ENCODE measurements around the gene BSN.

Gene BSN

DNA sequence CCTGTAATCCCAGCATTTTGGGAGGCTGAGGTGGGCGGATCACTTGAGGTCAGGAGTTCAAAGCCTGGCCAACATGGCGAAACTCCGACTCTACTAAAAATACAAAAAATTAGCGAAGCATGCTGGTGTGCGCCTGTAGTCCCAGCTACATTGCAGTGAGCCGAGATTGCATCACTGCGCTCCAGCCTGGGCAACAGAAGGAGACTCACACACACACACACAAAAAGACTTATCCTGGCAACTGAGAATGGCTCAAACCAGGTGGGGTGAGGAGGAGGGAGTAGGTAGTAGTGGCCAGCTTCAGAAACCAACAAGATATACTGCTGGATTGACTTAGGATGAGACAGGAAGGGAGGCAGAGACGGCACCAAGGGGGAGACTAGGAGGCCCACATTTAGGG is 66.5 kb downstream of the BSN start:
- TF ChIP-seq YY1 (IDR thresholded peaks at IDR 0.05; ENCODE audit: low read depth) (no peak), TAF1 (IDR thresholded peaks at IDR 0.05; ENCODE audit: low read depth) (no peak), RAD21 (IDR thresholded peaks at IDR 0.05; ENCODE audit: low read depth) (no peak)

DNA sequence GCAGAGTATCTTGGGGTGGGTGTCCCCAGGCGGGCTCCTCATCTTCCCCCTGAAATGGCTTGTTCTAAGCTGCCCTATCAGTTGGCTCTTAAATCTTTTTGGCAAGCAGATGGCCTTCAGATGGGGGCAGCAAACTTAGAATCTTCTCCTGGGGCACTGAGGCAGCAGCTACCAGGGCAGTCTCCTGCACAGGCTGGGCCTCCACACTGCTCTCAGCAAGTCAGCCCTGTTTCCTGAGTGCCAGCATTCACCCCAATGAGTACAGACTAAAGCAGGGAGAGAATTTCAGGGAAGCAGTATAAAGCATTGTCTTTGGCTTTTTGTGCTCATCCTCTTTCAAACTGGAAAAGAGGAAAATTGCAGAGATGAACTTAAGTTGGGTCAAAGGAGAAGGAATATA is 68.8 kb downstream of the BSN start:
- TF ChIP-seq EP300 (IDR thresholded peaks at IDR 0.05; ENCODE audit: borderline replicate concordance) (no peak), CEBPB (IDR thresholded peaks at IDR 0.05) (no peak)

DNA sequence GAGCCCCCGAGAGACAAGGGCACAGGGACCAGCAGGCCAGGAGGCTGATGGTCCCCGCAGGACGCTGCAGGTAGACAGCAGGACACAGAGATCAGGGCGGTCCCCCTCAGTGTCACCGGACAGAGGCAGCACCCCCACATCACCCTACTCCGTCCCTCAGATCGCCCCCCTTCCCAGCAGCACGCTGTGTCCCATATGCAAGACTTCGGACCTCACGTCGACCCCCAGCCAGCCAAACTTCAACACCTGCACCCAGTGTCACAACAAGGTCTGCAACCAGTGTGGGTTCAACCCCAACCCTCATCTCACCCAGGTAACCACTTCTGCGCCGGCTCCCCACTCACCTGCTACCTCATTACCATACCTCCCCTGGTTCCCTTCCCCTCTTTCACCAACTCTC is 70.8 kb downstream of the BSN start:
- TF ChIP-seq TCF12 (IDR thresholded peaks at IDR 0.05; ENCODE audit: low read depth) (no peak), EP300 (IDR thresholded peaks at IDR 0.05; ENCODE audit: borderline replicate concordance) (no peak), NFIC (IDR thresholded peaks at IDR 0.05) (no peak), CREB1 (IDR thresholded peaks at IDR 0.05; ENCODE audit: low read depth) (no peak)

DNA sequence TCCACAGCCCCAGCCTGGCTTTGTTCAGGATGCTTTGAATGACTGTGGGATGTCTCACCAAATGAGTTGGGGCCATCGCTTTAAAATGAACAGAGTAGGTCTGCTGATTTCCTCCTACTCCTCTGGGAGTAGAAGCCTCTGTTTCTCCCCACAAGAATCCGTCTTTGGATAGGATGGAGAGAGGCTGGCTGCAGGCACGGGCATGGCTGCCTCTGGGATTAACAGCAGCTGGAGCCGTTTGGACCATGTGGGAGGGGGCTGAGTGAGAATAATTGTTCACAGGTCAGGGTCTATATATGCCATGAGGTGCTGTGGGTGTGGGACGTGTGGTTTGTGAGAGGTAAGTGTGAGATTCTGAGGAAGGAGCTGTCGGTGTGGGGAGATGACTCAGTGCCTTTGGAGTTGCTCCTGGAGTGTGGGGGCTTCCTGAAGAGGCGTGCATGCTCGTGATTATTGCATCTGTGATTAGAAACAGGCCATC is 71.9 kb downstream of the BSN start:
- TF ChIP-seq, protein P1, sequence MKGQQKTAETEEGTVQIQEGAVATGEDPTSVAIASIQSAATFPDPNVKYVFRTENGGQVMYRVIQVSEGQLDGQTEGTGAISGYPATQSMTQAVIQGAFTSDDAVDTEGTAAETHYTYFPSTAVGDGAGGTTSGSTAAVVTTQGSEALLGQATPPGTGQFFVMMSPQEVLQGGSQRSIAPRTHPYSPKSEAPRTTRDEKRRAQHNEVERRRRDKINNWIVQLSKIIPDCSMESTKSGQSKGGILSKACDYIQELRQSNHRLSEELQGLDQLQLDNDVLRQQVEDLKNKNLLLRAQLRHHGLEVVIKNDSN (IDR thresholded peaks at IDR 0.05): no peak
- TF ChIP-seq, protein P2, sequence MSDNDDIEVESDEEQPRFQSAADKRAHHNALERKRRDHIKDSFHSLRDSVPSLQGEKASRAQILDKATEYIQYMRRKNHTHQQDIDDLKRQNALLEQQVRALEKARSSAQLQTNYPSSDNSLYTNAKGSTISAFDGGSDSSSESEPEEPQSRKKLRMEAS (IDR thresholded peaks at IDR 0.05): no peak
- TF ChIP-seq TAF1 (IDR thresholded peaks at IDR 0.05; ENCODE audit: low read depth) (no peak), CREB1 (IDR thresholded peaks at IDR 0.05; ENCODE audit: low read depth) (no peak), RAD21 (IDR thresholded peaks at IDR 0.05; ENCODE audit: low read depth) (no peak), EGR1 (IDR thresholded peaks at IDR 0.05) (no peak), YY1 (IDR thresholded peaks at IDR 0.05; ENCODE audit: low read depth) (no peak), FOXM1 (IDR thresholded peaks at IDR 0.05; ENCODE audit: borderline replicate concordance, low read depth) (no peak), ZBTB7A (IDR thresholded peaks at IDR 0.05; ENCODE audit: low read depth) (no peak), NFIC (IDR thresholded peaks at IDR 0.05) (no peak), TEAD4 (IDR thresholded peaks at IDR 0.05) (no peak), CEBPB (IDR thresholded peaks at IDR 0.05) (no peak), TCF12 (IDR thresholded peaks at IDR 0.05; ENCODE audit: low read depth) (no peak), EP300 (IDR thresholded peaks at IDR 0.05; ENCODE audit: borderline replicate concordance) (no peak)
- TF ChIP-seq, protein P3, sequence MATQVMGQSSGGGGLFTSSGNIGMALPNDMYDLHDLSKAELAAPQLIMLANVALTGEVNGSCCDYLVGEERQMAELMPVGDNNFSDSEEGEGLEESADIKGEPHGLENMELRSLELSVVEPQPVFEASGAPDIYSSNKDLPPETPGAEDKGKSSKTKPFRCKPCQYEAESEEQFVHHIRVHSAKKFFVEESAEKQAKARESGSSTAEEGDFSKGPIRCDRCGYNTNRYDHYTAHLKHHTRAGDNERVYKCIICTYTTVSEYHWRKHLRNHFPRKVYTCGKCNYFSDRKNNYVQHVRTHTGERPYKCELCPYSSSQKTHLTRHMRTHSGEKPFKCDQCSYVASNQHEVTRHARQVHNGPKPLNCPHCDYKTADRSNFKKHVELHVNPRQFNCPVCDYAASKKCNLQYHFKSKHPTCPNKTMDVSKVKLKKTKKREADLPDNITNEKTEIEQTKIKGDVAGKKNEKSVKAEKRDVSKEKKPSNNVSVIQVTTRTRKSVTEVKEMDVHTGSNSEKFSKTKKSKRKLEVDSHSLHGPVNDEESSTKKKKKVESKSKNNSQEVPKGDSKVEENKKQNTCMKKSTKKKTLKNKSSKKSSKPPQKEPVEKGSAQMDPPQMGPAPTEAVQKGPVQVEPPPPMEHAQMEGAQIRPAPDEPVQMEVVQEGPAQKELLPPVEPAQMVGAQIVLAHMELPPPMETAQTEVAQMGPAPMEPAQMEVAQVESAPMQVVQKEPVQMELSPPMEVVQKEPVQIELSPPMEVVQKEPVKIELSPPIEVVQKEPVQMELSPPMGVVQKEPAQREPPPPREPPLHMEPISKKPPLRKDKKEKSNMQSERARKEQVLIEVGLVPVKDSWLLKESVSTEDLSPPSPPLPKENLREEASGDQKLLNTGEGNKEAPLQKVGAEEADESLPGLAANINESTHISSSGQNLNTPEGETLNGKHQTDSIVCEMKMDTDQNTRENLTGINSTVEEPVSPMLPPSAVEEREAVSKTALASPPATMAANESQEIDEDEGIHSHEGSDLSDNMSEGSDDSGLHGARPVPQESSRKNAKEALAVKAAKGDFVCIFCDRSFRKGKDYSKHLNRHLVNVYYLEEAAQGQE (IDR thresholded peaks at IDR 0.05; ENCODE audit: low read depth): no peak

DNA sequence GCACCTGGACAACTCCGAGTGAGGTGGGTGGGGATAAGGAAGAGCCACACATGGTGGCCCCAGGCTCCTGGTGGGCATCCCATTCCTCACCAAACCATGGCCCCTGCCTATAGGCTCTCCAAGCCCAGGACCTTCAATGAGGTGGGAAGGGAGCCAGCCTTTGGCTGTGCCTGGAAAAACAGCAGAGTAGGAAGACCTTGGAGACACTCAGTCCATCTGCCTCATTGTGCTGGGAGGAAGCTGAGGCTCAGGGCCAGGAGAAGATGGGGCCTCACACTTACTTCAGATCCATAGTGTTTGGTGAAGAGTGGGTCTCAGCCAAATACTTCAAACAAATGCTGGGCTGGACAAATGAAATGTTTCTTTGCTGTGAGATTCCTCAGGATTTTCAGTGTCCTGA is 72.5 kb downstream of the BSN start:
- TF ChIP-seq RAD21 (IDR thresholded peaks at IDR 0.05; ENCODE audit: low read depth): no peak
- no peak for TF ChIP-seq EP300 (IDR thresholded peaks at IDR 0.05; ENCODE audit: borderline replicate concordance)
- TF ChIP-seq, protein P1 (IDR thresholded peaks at IDR 0.05): no peak
- no peak for TF ChIP-seq ZBTB7A (IDR thresholded peaks at IDR 0.05; ENCODE audit: low read depth)
- TF ChIP-seq YY1 (IDR thresholded peaks at IDR 0.05; ENCODE audit: low read depth): no peak
- no peak for TF ChIP-seq CEBPB (IDR thresholded peaks at IDR 0.05)
- no peak for TF ChIP-seq TAF1 (IDR thresholded peaks at IDR 0.05; ENCODE audit: low read depth)
- TF ChIP-seq CREB1 (IDR thresholded peaks at IDR 0.05; ENCODE audit: low read depth): no peak
- no peak for TF ChIP-seq TCF12 (IDR thresholded peaks at IDR 0.05; ENCODE audit: low read depth)
- TF ChIP-seq, protein P2 (IDR thresholded peaks at IDR 0.05): no peak
- TF ChIP-seq NFIC (IDR thresholded peaks at IDR 0.05): no peak
- TF ChIP-seq EGR1 (IDR thresholded peaks at IDR 0.05): no peak
- no peak for TF ChIP-seq TEAD4 (IDR thresholded peaks at IDR 0.05)
- TF ChIP-seq, protein P3 (IDR thresholded peaks at IDR 0.05; ENCODE audit: low read depth): no peak

DNA sequence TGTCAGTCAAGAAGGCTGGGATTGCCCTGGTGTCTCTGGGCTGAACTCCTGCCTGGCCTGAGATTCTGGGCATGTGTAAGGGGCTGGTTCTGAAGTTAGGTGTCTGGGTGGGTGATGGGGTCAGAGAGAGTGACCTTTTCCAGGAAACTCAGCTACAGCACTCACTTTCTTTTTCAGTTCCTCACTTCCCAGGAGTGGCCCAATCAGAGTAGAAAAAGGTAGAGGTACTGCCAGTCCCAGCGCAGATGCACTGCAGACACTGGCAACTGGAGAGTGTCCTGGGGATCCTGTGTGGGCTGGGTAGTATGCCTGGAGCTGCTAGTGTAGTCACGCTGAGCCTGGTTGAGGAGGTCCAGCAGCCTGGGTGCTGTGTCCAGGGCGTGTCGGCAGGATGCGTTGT is 73.4 kb downstream of the BSN start:
- TF ChIP-seq, protein P3 (IDR thresholded peaks at IDR 0.05; ENCODE audit: low read depth): no peak
- TF ChIP-seq, protein P2 (IDR thresholded peaks at IDR 0.05): no peak
- TF ChIP-seq EGR1 (IDR thresholded peaks at IDR 0.05) (no peak), CREB1 (IDR thresholded peaks at IDR 0.05; ENCODE audit: low read depth) (no peak), NFIC (IDR thresholded peaks at IDR 0.05) (no peak), TAF1 (IDR thresholded peaks at IDR 0.05; ENCODE audit: low read depth) (no peak), EP300 (IDR thresholded peaks at IDR 0.05; ENCODE audit: borderline replicate concordance) (no peak), CEBPB (IDR thresholded peaks at IDR 0.05) (no peak), TEAD4 (IDR thresholded peaks at IDR 0.05) (no peak), ZBTB7A (IDR thresholded peaks at IDR 0.05; ENCODE audit: low read depth) (no peak), RAD21 (IDR thresholded peaks at IDR 0.05; ENCODE audit: low read depth) (no peak)
- TF ChIP-seq, protein P1 (IDR thresholded peaks at IDR 0.05): no peak
